SJSA1 (cell line): ENCODE data around the gene DNAH8. TPM values are rescaled to one million over a fixed set of nuclear protein-coding genes. Genes with fewer than 3 reads are reported as not detected.

ENCODE experiments used
- DNase-seq, 2 experiments: peaks; one replicate each; pipeline ENCODE4 v3.0.0-alpha.2; 2015 to 2020; ENCODE audit warnings: low spot score in 2 of 2, low read depth in 1 of 2
- H3K27ac ChIP-seq: fragments of 250-450 bp; sonication (Bioruptor Pico); 2 replicates; pipeline ENCODE4 v1.5.1; 2020; ENCODE audit warnings: mild to moderate bottlenecking, moderate library complexity
- H3K27me3 ChIP-seq: fragments of 250-450 bp; sonication (Bioruptor Pico); replicated peaks from 2 replicates; pipeline ENCODE4 v1.5.1; 2020; ENCODE audit warnings: mild to moderate bottlenecking, moderate library complexity
- H3K36me3 ChIP-seq: fragments of 250-450 bp; sonication (Bioruptor Pico); 2 replicates; pipeline ENCODE4 v1.5.1; 2020; ENCODE audit warnings: mild to moderate bottlenecking
- H3K4me1 ChIP-seq: fragments of 250-450 bp; sonication (Bioruptor Pico); replicated peaks from 2 replicates; pipeline ENCODE4 v1.6.1; 2021; ENCODE audit warnings: mild to moderate bottlenecking
- H3K4me3 ChIP-seq: fragments of 250-450 bp; sonication (Bioruptor Pico); 2 replicates; pipeline ENCODE4 v1.5.1; 2020; ENCODE audit warnings: mild to moderate bottlenecking
- H3K9me3 ChIP-seq: fragments of 250-450 bp; sonication (Bioruptor Pico); replicated peaks from 2 replicates; pipeline ENCODE4 v1.5.1; 2020; ENCODE audit warnings: mild to moderate bottlenecking
- total RNA-seq: library from RNA; depleted of rRNA; stranded (reverse); fragments of >200 nt; shearing (Covaris generic); gene quantifications from 2 replicates; pipeline ENCODE4 v1.2.3, GENCODE V29; 2014; rRNA removed

Gene DNAH8, protein sequence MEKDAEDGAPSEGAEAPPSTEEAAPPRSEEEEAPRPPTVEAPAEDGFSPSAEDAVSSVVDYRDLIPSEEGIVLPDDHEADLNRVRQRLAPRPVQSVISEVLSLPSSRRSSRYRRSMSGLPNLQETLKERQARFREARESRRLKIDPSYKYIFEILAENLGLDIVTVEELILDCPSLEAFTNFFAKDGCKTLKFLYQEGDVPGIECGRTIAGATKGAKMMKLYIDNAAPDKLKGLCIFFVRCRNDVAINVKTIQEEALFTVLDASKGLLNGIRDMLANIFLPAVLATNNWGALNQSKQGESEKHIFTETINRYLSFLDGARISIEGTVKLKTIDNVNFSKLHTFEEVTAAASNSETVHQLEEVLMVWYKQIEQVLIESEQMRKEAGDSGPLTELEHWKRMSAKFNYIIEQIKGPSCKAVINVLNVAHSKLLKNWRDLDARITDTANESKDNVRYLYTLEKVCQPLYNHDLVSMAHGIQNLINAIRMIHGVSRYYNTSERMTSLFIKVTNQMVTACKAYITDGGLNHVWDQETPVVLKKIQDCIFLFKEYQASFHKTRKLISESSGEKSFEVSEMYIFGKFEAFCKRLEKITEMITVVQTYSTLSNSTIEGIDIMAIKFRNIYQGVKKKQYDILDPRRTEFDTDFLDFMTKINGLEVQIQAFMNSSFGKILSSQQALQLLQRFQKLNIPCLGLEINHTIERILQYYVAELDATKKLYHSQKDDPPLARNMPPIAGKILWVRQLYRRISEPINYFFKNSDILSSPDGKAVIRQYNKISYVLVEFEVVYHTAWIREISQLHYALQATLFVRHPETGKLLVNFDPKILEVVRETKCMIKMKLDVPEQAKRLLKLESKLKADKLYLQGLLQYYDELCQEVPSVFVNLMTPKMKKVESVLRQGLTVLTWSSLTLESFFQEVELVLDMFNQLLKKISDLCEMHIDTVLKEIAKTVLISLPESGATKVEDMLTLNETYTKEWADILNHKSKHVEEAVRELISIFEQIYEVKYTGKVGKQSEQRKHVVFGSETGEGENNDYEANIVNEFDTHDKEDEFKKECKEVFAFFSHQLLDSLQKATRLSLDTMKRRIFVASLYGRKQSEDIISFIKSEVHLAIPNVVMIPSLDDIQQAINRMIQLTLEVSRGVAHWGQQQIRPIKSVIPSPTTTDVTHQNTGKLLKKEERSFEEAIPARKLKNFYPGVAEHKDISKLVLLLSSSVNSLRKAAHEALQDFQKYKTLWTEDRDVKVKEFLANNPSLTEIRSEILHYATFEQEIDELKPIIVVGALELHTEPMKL (N-terminal part only)
- total RNA-seq: not detected in 2 replicates

DNA sequence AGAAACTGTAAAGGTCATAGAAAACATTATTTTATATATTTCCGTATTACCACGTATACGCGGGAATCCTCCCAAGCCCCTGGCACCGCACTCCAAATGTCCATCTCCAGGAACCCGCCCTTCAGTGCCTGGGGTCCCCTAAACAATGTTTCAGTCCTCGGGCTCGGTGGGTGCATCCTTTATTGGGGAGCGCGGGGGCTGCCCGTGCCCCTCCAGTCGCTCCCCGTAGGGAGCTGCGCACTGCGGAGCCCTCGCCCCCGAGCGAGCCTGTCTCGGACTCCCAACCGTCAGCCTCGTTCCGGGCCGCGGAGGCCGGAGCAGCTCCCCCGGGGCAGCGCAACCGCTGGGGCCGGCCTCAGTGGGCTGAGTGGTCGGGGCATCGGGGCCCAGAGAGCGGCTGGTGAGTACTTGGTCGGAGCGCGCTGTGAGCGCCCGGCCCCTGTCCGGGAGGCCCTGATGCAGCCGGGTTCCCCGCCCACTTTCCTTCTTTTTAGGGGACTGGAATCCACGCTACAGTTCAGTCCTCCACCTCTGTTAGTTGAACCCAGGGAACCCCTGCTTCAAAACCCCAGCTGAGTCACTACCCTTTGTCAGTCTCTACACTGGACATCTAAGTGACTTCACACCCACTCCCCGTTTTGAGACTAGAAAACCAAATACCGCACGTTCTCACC lies at the start of gene DNAH8:
DNAH8 (plus strand) TSS at position 296 of the 674 bp plus-strand sequence. CDS start 7,499 bp downstream, outside the sequence.
- H3K4me3 ChIP-seq: no peak within 1 kb of the TSS

DNA sequence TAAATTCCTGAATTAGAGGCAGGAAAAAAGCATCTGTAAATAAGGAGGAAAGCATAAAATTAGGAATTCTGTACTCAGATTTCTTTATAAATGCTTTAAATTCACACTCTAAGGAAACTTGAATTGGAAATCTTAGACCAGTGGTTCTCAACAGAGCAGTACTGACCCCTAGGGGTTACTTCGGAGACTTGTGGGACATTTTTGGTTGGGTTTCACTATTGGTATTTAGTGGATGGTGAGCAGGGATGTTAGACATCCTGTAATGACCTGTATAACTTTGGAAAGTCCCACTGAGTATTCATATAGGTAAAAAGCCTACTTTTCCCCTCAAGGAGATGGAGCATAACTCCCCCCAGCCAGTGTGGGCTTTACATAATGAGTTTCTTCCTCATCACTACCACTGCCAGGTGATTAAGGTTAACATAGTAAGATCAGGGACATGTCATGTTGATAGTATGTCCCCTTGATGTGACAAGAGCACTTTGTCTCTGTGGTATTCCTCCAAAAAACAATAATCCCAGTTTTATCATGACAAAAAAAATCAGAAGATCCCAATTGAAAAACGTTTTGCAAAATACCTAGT lies 43.1 kb upstream of the DNAH8 start:
- no peaks in the 10 kb centered on the region for H3K9me3 ChIP-seq
- H3K27ac ChIP-seq: no peak overlapping the region
- H3K36me3 ChIP-seq: peaks cover 21% of the 10 kb centered on the region
- H3K27me3 ChIP-seq: no peaks in the 10 kb centered on the region
- H3K4me3 ChIP-seq: no peak overlapping the region
- peak in 1 of 2 experiments; percentile 30 for DNase-seq
- no peaks in the 10 kb centered on the region for H3K4me1 ChIP-seq

More for the DNA sequence above, at the start of gene DNAH8:
- Histone ChIP-seq H3K27ac (no peak within 1 kb of the TSS), H3K9me3 (no peaks in the 10 kb centered on the region; the same call in 1 of the 2 replicates), H3K27me3 (peaks cover 34% of the 10 kb centered on the region), H3K4me1 (no peaks in the 10 kb centered on the region), H3K36me3 (no peaks in the 10 kb centered on the region)
- DNase-seq: no peak

GRCh38 chr6:38673397-38674165 lies 41.5 kb upstream of the DNAH8 start:
- no peak overlapping the region for H3K4me3 ChIP-seq
- no peaks in the 10 kb centered on the region for H3K27me3 ChIP-seq
- H3K9me3 ChIP-seq: no peaks in the 10 kb centered on the region
- no peak overlapping the region for H3K27ac ChIP-seq
- DNase-seq: no peak
- peaks cover 28% of the 10 kb centered on the region for H3K36me3 ChIP-seq
- no peaks in the 10 kb centered on the region for H3K4me1 ChIP-seq

DNA sequence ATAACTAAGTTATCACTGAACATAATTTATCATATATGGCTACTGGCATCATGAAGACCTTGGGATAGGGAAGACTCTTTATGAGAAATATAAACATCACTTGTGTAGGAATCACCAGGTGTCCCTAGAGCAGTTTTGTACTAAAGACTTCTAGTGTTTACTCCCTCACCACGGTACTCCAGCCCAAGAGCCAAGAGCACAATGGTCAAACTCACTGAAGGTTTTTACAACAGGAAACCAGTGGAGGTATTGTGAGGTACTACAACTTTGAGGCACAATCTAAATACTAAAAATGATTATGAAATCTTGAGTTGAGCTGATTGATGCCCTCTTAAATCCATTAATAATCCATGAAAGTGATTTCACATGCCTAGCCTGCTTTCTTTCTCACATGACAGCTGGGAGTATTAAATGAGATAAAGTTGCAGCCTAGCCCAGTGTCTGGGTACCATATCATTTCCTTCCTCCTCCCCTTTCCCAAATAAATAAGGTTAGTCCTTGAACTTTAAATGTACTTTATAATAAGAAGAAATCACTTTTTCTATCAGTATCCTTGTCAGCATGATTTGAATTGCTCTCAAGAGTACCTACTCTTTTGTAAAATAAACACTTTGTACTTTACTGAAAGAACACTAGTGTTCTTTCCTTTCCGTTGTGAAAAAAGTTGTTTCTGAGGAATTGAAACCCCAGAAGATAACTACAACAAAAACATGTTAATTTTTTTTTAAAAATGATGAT lies 38.7 kb upstream of the DNAH8 start:
- H3K4me1 ChIP-seq: no peaks in the 10 kb centered on the region
- H3K4me3 ChIP-seq: no peak overlapping the region
- no peaks in the 10 kb centered on the region for H3K27me3 ChIP-seq
- H3K36me3 ChIP-seq: peaks cover 45% of the 10 kb centered on the region
- H3K9me3 ChIP-seq: no peaks in the 10 kb centered on the region
- no peak overlapping the region for H3K27ac ChIP-seq
- no peak for DNase-seq

GRCh38 chr6:38676974-38677544 lies 38.1 kb upstream of the DNAH8 start:
- Histone ChIP-seq H3K4me1 (no peaks in the 10 kb centered on the region), H3K9me3 (no peaks in the 10 kb centered on the region), H3K4me3 (no peak overlapping the region), H3K27me3 (no peaks in the 10 kb centered on the region), H3K36me3 (peaks cover 51% of the 10 kb centered on the region), H3K27ac (no peak overlapping the region)
- no peak for DNase-seq

DNA sequence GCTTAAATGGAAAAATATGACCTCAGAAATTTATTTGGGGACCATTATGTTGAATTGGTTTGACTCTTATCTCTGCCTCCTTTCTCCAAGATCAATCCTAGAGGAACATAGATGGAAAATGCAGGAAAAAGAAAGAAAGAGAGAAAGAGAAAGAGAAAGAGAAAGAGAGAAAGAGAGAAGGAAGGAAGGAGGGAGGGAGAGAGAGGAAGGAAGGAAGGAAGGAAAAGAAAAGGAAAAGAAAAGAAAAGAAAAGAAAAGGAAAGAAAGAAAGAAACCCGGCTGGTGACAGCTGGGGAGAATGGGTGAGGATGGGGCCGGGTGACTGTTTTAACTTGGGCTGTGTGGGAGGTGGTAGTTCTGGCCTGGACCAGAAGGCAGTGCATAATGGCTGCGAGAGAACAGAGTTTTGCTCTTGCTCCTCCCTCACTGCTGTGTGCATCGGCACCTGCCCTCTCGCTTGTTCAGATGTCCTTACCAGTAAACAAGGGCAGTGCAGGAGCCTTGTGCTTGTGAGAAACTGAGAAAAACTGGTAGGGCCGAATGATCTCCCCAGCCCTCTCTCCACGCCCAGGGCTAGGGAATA lies 36.8 kb upstream of the DNAH8 start:
- H3K27me3 ChIP-seq: no peaks in the 10 kb centered on the region
- no peaks in the 10 kb centered on the region for H3K9me3 ChIP-seq
- H3K27ac ChIP-seq: no peak overlapping the region
- no peaks in the 10 kb centered on the region for H3K4me1 ChIP-seq
- H3K4me3 ChIP-seq: no peak overlapping the region
- peaks cover 59% of the 10 kb centered on the region for H3K36me3 ChIP-seq
- no peak for DNase-seq

- Histone ChIP-seq H3K36me3 (peaks cover 59% of the 10 kb centered on the region), H3K4me1 (no peaks in the 10 kb centered on the region)
- DNase-seq: no peak
Observed at GRCh38 chr6:38679668-38680067, 35.4 kb upstream of the DNAH8 start.

DNA sequence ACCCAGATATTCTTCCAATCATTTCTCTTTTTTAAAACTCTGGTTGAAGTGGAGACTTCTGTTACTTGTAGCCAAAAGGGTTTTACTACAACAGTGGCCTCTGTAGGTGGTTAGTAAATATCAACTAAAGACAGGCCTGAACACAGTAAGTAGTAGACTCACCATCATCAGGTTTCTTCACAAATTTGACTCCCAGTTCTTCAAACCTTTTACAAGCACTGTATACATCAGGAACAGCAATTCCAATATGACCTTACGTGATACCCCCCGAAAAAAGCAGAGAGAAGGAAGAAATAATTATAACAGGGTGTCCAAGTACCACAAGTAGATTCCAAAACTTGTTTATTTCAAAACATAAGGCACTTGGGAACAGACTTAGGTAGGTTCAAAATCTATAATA lies 33.3 kb upstream of the DNAH8 start:
- no peaks in the 10 kb centered on the region for H3K9me3 ChIP-seq

More at GRCh38 chr6:38679668-38680067, 35.4 kb upstream of the DNAH8 start:
- H3K27ac ChIP-seq: no peak overlapping the region
- no peaks in the 10 kb centered on the region for H3K27me3 ChIP-seq
- no peak overlapping the region for H3K4me3 ChIP-seq
- H3K9me3 ChIP-seq: no peaks in the 10 kb centered on the region

GRCh38 chr6:38684237-38684636 lies 30.9 kb upstream of the DNAH8 start:
- H3K4me3 ChIP-seq: no peak overlapping the region
- no peaks in the 10 kb centered on the region for H3K9me3 ChIP-seq
- H3K36me3 ChIP-seq: peaks cover 35% of the 10 kb centered on the region
- no peaks in the 10 kb centered on the region for H3K4me1 ChIP-seq
- no peak overlapping the region for H3K27ac ChIP-seq
- H3K27me3 ChIP-seq: no peaks in the 10 kb centered on the region
- DNase-seq: no peak

More for the DNA sequence above, 33.3 kb upstream of the DNAH8 start:
- no peak for DNase-seq
- H3K27me3 ChIP-seq: no peaks in the 10 kb centered on the region
- no peaks in the 10 kb centered on the region for H3K4me1 ChIP-seq
- H3K4me3 ChIP-seq: no peak overlapping the region
- H3K27ac ChIP-seq: no peak overlapping the region
- peaks cover 46% of the 10 kb centered on the region for H3K36me3 ChIP-seq

GRCh38 chr6:38684904-38685303 lies 30.2 kb upstream of the DNAH8 start:
- Histone ChIP-seq H3K36me3 (peaks cover 33% of the 10 kb centered on the region), H3K9me3 (no peaks in the 10 kb centered on the region), H3K4me1 (no peaks in the 10 kb centered on the region), H3K4me3 (no peak overlapping the region), H3K27ac (no peak overlapping the region), H3K27me3 (no peaks in the 10 kb centered on the region)
- no peak for DNase-seq
